ENCODE data around the gene INSRR.

The INSRR gene

DNA sequence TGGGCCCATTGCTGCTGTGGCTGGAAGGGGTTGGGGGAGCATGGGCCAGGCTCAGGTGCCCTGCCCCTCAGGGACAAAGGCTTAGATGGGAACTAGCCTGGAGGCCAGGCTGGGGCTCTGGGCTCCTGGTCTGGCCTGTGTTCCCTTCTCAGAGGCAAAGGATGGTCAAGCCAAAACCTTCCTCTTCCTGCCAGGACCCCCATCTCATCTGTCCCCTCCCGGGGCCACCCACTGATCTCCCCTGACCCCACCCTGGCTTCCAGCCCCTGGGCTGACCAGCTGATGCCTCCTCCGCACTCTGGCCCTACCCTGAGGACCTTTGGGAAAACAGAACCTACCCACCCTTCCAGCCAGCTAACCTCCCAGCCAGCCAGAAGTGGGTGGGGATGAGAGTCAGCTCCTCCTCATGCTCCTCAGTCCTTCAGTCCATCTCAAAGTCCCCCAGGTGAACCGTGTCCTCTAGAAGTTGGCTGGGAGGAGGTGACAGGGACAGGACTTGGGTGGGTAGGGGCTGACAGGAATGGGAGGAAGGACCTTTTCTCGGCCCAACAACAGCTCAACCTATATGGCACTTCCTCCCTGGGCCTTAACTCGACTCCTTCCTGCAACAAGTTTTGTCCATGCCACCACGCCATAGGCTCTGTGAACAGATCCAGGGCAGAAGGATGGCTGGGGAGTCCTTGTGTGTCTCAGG is 42.1 kb upstream of the INSRR start:
- DNase-seq, result no peak
- Histone ChIP-seq H3K27me3 (no peaks in the 10 kb centered on the region), H3K36me3 (peaks cover 4 to 24% (median 8%) of the 10 kb centered on the region in 3 donors), H3K27ac (no peak overlapping the region), H3K9me3 (no peaks in the 10 kb centered on the region), H3K4me1 (peaks cover 8 to 73% (median 56%) of the 10 kb centered on the region in 4 donors), H3K4me3 (no peak overlapping the region)
- intact Hi-C loops (cut with DNase I; ENCODE audit: low total_unique reads), result no loop called here
- TF ChIP-seq, protein P1, sequence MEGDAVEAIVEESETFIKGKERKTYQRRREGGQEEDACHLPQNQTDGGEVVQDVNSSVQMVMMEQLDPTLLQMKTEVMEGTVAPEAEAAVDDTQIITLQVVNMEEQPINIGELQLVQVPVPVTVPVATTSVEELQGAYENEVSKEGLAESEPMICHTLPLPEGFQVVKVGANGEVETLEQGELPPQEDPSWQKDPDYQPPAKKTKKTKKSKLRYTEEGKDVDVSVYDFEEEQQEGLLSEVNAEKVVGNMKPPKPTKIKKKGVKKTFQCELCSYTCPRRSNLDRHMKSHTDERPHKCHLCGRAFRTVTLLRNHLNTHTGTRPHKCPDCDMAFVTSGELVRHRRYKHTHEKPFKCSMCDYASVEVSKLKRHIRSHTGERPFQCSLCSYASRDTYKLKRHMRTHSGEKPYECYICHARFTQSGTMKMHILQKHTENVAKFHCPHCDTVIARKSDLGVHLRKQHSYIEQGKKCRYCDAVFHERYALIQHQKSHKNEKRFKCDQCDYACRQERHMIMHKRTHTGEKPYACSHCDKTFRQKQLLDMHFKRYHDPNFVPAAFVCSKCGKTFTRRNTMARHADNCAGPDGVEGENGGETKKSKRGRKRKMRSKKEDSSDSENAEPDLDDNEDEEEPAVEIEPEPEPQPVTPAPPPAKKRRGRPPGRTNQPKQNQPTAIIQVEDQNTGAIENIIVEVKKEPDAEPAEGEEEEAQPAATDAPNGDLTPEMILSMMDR (IDR thresholded peaks at IDR 0.05), result no peak

DNA sequence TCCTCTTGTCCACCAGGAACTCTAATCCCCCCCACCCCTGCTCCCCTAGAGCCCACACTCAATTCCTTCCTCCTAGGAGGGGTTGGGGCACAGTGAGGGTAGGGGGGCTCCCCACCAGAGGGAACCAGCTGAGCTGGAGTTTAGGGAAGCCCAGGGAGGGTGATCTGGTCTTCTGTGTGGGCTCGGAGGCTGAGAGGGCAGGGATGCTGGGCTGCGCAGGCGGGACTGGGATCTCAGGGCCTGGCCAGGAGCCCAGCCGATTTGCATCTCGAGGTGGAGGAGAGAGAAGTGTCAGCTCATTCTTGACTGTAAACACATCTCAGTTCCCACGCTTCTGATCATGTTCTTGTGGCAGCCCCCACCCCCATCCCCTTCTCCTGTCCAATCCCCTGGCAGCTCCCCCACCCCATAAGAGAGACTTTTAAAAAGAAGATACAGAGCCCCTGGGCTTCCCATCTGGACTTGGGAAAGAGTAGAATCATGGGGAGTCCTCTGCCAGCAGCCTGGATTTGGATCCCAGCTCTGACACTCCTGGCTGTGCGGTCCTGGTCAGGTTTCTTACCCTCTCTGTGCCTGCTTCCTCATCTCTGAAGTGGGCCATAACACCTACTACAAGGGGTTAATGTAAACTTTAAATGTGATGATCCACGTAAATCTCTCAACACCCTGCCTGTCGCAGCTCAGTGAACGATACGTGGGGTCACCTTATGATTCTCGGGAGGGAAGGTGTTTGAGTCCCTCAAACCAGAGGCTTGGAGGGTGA is 41.2 kb upstream of the INSRR start:
- Histone ChIP-seq H3K27ac (no peak overlapping the region), H3K27me3 (no peaks in the 10 kb centered on the region), H3K9me3 (no peaks in the 10 kb centered on the region), H3K36me3 (peaks cover 0 to 15% (median 0%) of the 10 kb centered on the region in 3 donors), H3K4me3 (no peak overlapping the region), H3K4me1 (peaks cover 8 to 82% (median 65%) of the 10 kb centered on the region in 4 donors)
- intact Hi-C loops (cut with DNase I; ENCODE audit: low total_unique reads), result no loop called here
- DNase-seq, result no peak
- TF ChIP-seq, protein P1 (IDR thresholded peaks at IDR 0.05), result no peak

DNA sequence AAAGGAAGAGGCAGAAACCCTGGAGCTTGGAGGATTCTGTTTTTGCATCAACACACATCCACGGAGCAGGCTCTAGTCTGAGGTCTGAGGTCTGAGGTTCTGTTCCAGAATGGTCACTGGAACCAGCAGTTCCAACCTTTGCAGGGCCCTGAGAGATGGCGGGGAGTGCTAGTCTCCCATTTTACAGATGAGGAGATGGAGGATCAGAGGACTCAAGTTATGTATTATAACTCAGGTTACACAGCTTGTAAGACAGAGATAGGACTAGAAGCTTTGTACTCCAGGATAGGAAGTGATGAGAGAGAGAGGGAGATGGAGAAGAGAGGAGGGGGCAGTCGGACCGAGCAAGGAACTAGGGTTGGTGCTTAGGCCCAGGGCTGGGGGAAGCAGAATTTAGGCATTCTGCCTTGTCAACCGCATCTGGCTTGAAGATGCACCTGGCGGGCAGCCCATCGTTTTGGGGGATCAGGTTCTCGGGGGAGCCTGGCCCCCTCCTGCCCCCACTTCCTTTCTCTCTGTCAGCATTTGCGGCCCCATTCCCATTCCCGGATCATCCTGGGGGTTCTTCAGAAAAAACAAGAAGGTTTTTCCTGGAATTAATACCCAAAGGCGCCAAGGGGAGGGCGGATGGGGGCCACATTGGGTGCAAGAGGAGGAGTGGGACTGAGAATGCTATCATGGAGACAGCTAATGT is 40.2 kb upstream of the INSRR start:
- Histone ChIP-seq H3K27ac (no peak overlapping the region), H3K36me3 (peaks cover 0 to 6% (median 0%) of the 10 kb centered on the region in 3 donors), H3K4me1 (peaks cover 8 to 89% (median 71%) of the 10 kb centered on the region in 4 donors), H3K9me3 (no peaks in the 10 kb centered on the region), H3K4me3 (no peak overlapping the region), H3K27me3 (no peaks in the 10 kb centered on the region)
- intact Hi-C loops (cut with DNase I; ENCODE audit: low total_unique reads), result no loop called here
- TF ChIP-seq, protein P1 (IDR thresholded peaks at IDR 0.05), result no peak
- DNase-seq, result no peak

DNA sequence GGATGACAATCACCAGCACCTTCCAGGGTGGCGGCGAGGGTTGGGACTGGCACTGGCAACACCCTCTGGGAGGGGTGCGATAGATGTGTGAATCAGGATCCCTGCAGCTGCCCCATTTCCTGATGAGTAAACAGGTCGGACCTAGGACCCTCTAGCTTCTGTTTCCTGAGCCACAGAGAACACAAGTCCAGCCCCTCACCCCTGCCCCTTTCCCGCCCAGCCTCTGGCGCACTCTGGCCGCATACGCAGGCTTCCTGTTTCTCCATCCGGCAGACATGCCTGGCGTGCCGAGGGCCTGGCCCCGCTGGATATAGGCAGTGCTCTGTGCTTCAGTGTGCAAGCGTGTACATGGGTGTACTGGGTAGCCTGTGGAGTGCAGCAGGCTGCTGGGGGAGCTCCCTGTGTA is 39.2 kb upstream of the INSRR start:
- Histone ChIP-seq H3K4me3 (peak overlapping the region; percentile 22 to 72), H3K9me3 (no peaks in the 10 kb centered on the region), H3K27ac (peak overlapping the region; percentile 95 to 97), H3K36me3 (no peaks in the 10 kb centered on the region), H3K27me3 (no peaks in the 10 kb centered on the region), H3K4me1 (peaks cover 8 to 89% (median 71%) of the 10 kb centered on the region in 4 donors)
- TF ChIP-seq, protein P1 (IDR thresholded peaks at IDR 0.05), result no peak
- intact Hi-C loops (cut with DNase I; ENCODE audit: low total_unique reads), result no loop called here
- peak in 1 of 2 donors; percentile 76 for DNase-seq

DNA sequence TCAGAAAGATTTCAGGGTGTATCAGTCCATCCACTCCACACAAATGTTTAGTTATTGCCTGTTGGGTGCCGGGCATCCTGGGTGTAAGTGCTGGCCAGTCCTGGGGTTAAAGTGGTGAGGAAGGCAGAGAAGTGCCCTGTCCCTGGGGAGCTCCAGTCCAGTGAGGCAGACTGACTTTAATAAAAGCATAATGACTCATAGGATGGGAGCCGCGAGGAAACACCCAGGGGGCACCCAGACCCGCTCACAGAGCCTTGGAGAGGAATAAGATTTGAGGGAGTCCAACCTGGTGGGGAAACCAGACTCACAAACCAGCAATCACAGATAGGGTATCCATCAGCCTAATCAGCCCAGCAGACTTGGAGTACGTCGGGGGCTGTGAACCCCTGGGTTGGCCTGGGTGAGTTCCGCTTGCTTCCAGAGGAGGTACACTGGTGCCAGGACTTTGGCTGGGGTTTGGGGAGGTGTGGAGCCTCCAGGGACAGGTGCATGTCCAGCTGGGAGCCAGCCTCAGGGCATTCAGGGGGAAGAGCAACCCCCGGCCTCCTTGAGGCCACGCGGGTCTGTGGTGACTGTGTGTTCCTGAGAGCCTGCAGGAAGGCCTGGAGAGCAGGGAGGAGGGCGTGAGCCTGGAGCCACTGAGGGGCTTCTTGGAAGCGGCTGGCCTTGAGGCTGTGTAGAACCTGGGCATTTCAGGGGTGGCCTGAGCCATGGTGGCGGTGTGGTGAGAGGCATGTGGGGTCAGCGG is 38.3 kb upstream of the INSRR start:
- DNase-seq, result peak in 1 of 2 donors; percentile 81
- TF ChIP-seq, protein P1 (IDR thresholded peaks at IDR 0.05), result no peak
- Histone ChIP-seq H3K27ac (peak overlapping the region; percentile 95 to 97), H3K36me3 (no peaks in the 10 kb centered on the region), H3K9me3 (no peaks in the 10 kb centered on the region), H3K4me3 (peak overlapping the region; percentile 22 to 72), H3K27me3 (no peaks in the 10 kb centered on the region), H3K4me1 (peaks cover 8 to 92% (median 76%) of the 10 kb centered on the region in 4 donors)
- intact Hi-C loops (cut with DNase I; ENCODE audit: low total_unique reads), result no loop called here

Measured in tibial artery (tissue), 4 donors.